ENCODE results near the gene SPRING1. TPM values are rescaled to one million over a fixed set of nuclear protein-coding genes. Genes with fewer than 3 reads are reported as not detected.

Gene SPRING1
- total and polyA plus RNA-seq, 2 of the 4 experiments (the other 2 are of a cell fraction), result 12.4 to 14.0 TPM

- POLR2A ChIA-PET (ENCODE audit: unreplicated experiment), result no interaction called here
- BruUV-seq (replicated peaks), result no TSS peak
These were observed 45.3 kb downstream of the SPRING1 start for GRCh38 chr12:116692605-116693004.

More at GRCh38 chr12:116692605-116693004, 45.3 kb downstream of the SPRING1 start:
- no peak overlapping the region for H3K9ac ChIP-seq (ENCODE audit: low read depth, low read length)
- H3K18ac ChIP-seq (ENCODE audit: low read depth, low read length), result no peak overlapping the region
- in situ Hi-C loops (cut with MboI; ENCODE audit: low sequenced_read_pairs) (loop anchor here (10.0 kb wide), 1 partner anchor 698 kb away; no protein-coding TSS in a partner anchor), dilution Hi-C loops (cut with HindIII; ENCODE audit: low sequenced_read_pairs, unreplicated experiment) (no loop called here), intact Hi-C loops (cut with micrococcal nuclease) (loop anchor here (5.0 kb wide), 1 partner anchor 415 kb away; the partner anchor contains the start of gene MED13L)
- ATAC-seq (ENCODE audit: low read depth) (no peak), DNase-seq (no peak)
- H3K9me1 ChIP-seq (ENCODE audit: insufficient read depth, low read length), result peaks cover 4% of the 10 kb centered on the region; the same call in 1 of the 2 replicates
- H4K20me1 ChIP-seq (ENCODE audit: insufficient read depth, low read length), result no peaks in the 10 kb centered on the region
- no peak overlapping the region for H3K4me2 ChIP-seq (ENCODE audit: low read depth, low read length)
- no peak overlapping the region for H4K8ac ChIP-seq (ENCODE audit: low read depth in 2 of 2, low read length in 2 of 2)
- H3K9me3 ChIP-seq (ENCODE audit: control insufficient read depth, insufficient read depth, low read length), result no peaks in the 10 kb centered on the region; the same call in 1 of the 2 replicates
- H3K27ac ChIP-seq (ENCODE audit: insufficient read depth, low read length), result no peak overlapping the region
- H2AK5ac ChIP-seq (ENCODE audit: low read depth, low read length), result no peak overlapping the region
- no peak overlapping the region for H2BK15ac ChIP-seq (ENCODE audit: low read depth, low read length)
- no peak overlapping the region for H2BK5ac ChIP-seq (ENCODE audit: low read depth, low read length, poor library complexity, severe bottlenecking)
- no peak overlapping the region for H2BK120ac ChIP-seq (ENCODE audit: low read depth, low read length)
- no peaks in the 10 kb centered on the region for H3K79me1 ChIP-seq (ENCODE audit: low read depth in 1 of 2, low read length in 2 of 2)
- H2BK20ac ChIP-seq (ENCODE audit: low read depth, low read length), result no peak overlapping the region
- no peak overlapping the region for H4K91ac ChIP-seq (ENCODE audit: insufficient read depth, low read depth, low read length)
- H3K27me3 ChIP-seq (ENCODE audit: control insufficient read depth, insufficient read depth, low read length), result peaks cover 70% of the 10 kb centered on the region
- no peak overlapping the region for H3K23ac ChIP-seq (ENCODE audit: low read depth, low read length)
- no peak overlapping the region for H4K5ac ChIP-seq (ENCODE audit: low read depth, low read length)
- H3K4me1 ChIP-seq (ENCODE audit: control insufficient read depth, insufficient read depth, low read length), result no peaks in the 10 kb centered on the region; the same call in 1 of the 2 replicates
- no peak overlapping the region for H3K56ac ChIP-seq (ENCODE audit: extremely low read depth, insufficient read depth, low read length)
- no peak overlapping the region for H3K4me3 ChIP-seq (ENCODE audit: insufficient read depth, low read depth, low read length)
- TF ChIP-seq MXI1 (IDR thresholded peaks at IDR 0.05; ENCODE audit: borderline replicate concordance, low read depth, low read length), result no peak
- TF ChIP-seq CTCF (conservative IDR thresholded peaks at IDR 0.05; ENCODE audit: low read depth, low read length), result no peak
- no peak for TF ChIP-seq RAD21 (IDR thresholded peaks at IDR 0.05; ENCODE audit: low read length)
- TF ChIP-seq CHD1 (IDR thresholded peaks at IDR 0.05; ENCODE audit: low read depth, low read length), result no peak
- TF ChIP-seq SMC3 (IDR thresholded peaks at IDR 0.05; ENCODE audit: low read depth, low read length), result no peak
- no peak for TF ChIP-seq USF2 (IDR thresholded peaks at IDR 0.05; ENCODE audit: low read depth, low read length)
- no peak for TF ChIP-seq RFX5 (IDR thresholded peaks at IDR 0.05; ENCODE audit: low read depth, low read length)
- TF ChIP-seq POLR2A (IDR thresholded peaks at IDR 0.05; ENCODE audit: low read depth, low read length), result no peak
- no peak for TF ChIP-seq FOS (IDR thresholded peaks at IDR 0.05; ENCODE audit: low read depth, low read length)
- no peak for TF ChIP-seq ELK1 (IDR thresholded peaks at IDR 0.05; ENCODE audit: borderline replicate concordance, low read depth, low read length)
- TF ChIP-seq MAZ (IDR thresholded peaks at IDR 0.05; ENCODE audit: borderline replicate concordance, low read depth, low read length), result no peak
- TF ChIP-seq MAFK (IDR thresholded peaks at IDR 0.05; ENCODE audit: low read depth, low read length), result no peak
- WGBS, 2 experiments (ENCODE audit: extremely low coverage in 2 of 2, insufficient read length in 1 of 2), result no CpG with 5 or more reads among the region's 3 CpGs
- H2AK9ac ChIP-seq (replicated peaks; ENCODE audit: low read depth, low read length, poor library complexity), result no peak overlapping the region
- H3K14ac ChIP-seq (replicated peaks; ENCODE audit: low read depth, low read length), result no peak overlapping the region
- H3K4ac ChIP-seq (ENCODE audit: low read depth, low read length), result no peak overlapping the region
- CTCF ChIA-PET, result no interaction called here
- no peak overlapping the region for H2AFZ ChIP-seq (replicated peaks; ENCODE audit: low read length, poor library complexity)
- H3K36me3 ChIP-seq (ENCODE audit: control insufficient read depth, insufficient read depth, low read length), result no peaks in the 10 kb centered on the region
